SU-DHL-6 (cell line): Measurements from ENCODE around the gene CLEC1B.
"Not testable (repeated sequence)": the region's sequence is repeated elsewhere in the genome, so short reads cannot be mapped to it uniquely, and the experiment has no call there.

Experiments used
- CTCF ChIP-seq: fragments of 200-600 bp; sonication (generic); IDR thresholded peaks from one replicate; pipeline ENCODE4 v1.5.1; 2017; ENCODE audit warnings: antibody characterized with exemption, mild to moderate bottlenecking, low read length, moderate library complexity; ENCODE audit not compliant: insufficient read depth, poor library complexity, severe bottlenecking
- EZH2phosphoT487 ChIP-seq: fragments of 200-600 bp; sonication (generic), shearing (Covaris generic); conservative IDR thresholded peaks from 2 replicates; pipeline ENCODE4 v1.6.1; 2018; ENCODE audit warnings: mild to moderate bottlenecking, antibody characterized with exemption, low read length, moderate library complexity, mixed read lengths

- TF ChIP-seq CTCF, EZH2phosphoT487: not testable (repeated sequence)
Observed at GRCh38 chr12:10026666-10027065, 27.7 kb upstream of the CLEC1B start.
